ENCODE data around the gene SLC38A3. TPM values are rescaled to one million over a fixed set of nuclear protein-coding genes. Genes with fewer than 3 reads are reported as not detected.

The SLC38A3 gene
- total RNA-seq, 1 donor, result 0.27 TPM

GRCh38 chr3:50194903-50195500, 10.1 kb upstream of the SLC38A3 start:
- DNase-seq (ENCODE audit: low read depth), result no peak
- no peak for TF ChIP-seq CTCF (IDR thresholded peaks at IDR 0.05; ENCODE audit: insufficient read depth, low read length)
- H3K4me3 ChIP-seq (ENCODE audit: low read depth, low read length), result no peak overlapping the region

- no peak for DNase-seq (ENCODE audit: low read depth)
- TF ChIP-seq CTCF (IDR thresholded peaks at IDR 0.05; ENCODE audit: insufficient read depth, low read length), result no peak
- H3K4me3 ChIP-seq (ENCODE audit: low read depth, low read length), result no peak overlapping the region
These were observed 9.4 kb upstream of the SLC38A3 start for GRCh38 chr3:50195501-50196252.

GRCh38 chr3:50196253-50196801, 8.7 kb upstream of the SLC38A3 start:
- H3K4me3 ChIP-seq (ENCODE audit: low read depth, low read length), result no peak overlapping the region
- DNase-seq (ENCODE audit: low read depth), result no peak
- TF ChIP-seq CTCF (IDR thresholded peaks at IDR 0.05; ENCODE audit: insufficient read depth, low read length), result no peak

- no peak overlapping the region for H3K4me3 ChIP-seq (ENCODE audit: low read depth, low read length)
- no peak for DNase-seq (ENCODE audit: low read depth)
- no peak for TF ChIP-seq CTCF (IDR thresholded peaks at IDR 0.05; ENCODE audit: insufficient read depth, low read length)
These were observed 3.3 kb upstream of the SLC38A3 start for GRCh38 chr3:50201573-50202315.

GRCh38 chr3:50202353-50203112, 2.5 kb upstream of the SLC38A3 start:
- TF ChIP-seq CTCF (IDR thresholded peaks at IDR 0.05; ENCODE audit: insufficient read depth, low read length), result no peak
- no peak overlapping the region for H3K4me3 ChIP-seq (ENCODE audit: low read depth, low read length)
- no peak for DNase-seq (ENCODE audit: low read depth)

GRCh38 chr3:50203113-50203808, 1.8 kb upstream of the SLC38A3 start:
- no peak for DNase-seq (ENCODE audit: low read depth)
- no peak overlapping the region for H3K4me3 ChIP-seq (ENCODE audit: low read depth, low read length)
- no peak for TF ChIP-seq CTCF (IDR thresholded peaks at IDR 0.05; ENCODE audit: insufficient read depth, low read length)
